ENCODE data around the gene ZNF92. TPM values are rescaled to one million over a fixed set of nuclear protein-coding genes. Genes with fewer than 3 reads are reported as not detected.
"Not testable (repeated sequence)": the region's sequence is repeated elsewhere in the genome, so short reads cannot be mapped to it uniquely, and the experiment has no call there.

ZNF92 gene
- total RNA-seq, 1 experiment from 2014 or later: 18.0 TPM

- BruUV-seq (replicated peaks): no TSS peak
- POLR2A ChIA-PET: no interaction called here
- Mint-ChIP-seq H3K9me3 (ENCODE audit: unreplicated experiment) (no peaks in the 10 kb centered on the region), H3K27me3 (ENCODE audit: insufficient read depth, unreplicated experiment) (no peaks in the 10 kb centered on the region), H3K4me1 (ENCODE audit: low read depth, unreplicated experiment) (peaks cover 12% of the 10 kb centered on the region), H3K4me3 (ENCODE audit: unreplicated experiment) (no peak overlapping the region), H3K36me3 (ENCODE audit: insufficient read depth, unreplicated experiment) (no peaks in the 10 kb centered on the region), H3K27ac (ENCODE audit: unreplicated experiment) (no peak overlapping the region)
- Histone ChIP-seq H3K27me3 (replicated peaks; ENCODE audit: control insufficient read depth, insufficient read depth, low read length) (no peaks in the 10 kb centered on the region), H3K4me3 (ENCODE audit: low read depth, low read length) (no peak overlapping the region), H3K36me3 (ENCODE audit: control insufficient read depth, insufficient read depth, low read length) (no peaks in the 10 kb centered on the region), H3K9me3 (no peaks in the 10 kb centered on the region), H3K4me1 (peaks cover 25% of the 10 kb centered on the region)
- TF ChIP-seq, protein P1, sequence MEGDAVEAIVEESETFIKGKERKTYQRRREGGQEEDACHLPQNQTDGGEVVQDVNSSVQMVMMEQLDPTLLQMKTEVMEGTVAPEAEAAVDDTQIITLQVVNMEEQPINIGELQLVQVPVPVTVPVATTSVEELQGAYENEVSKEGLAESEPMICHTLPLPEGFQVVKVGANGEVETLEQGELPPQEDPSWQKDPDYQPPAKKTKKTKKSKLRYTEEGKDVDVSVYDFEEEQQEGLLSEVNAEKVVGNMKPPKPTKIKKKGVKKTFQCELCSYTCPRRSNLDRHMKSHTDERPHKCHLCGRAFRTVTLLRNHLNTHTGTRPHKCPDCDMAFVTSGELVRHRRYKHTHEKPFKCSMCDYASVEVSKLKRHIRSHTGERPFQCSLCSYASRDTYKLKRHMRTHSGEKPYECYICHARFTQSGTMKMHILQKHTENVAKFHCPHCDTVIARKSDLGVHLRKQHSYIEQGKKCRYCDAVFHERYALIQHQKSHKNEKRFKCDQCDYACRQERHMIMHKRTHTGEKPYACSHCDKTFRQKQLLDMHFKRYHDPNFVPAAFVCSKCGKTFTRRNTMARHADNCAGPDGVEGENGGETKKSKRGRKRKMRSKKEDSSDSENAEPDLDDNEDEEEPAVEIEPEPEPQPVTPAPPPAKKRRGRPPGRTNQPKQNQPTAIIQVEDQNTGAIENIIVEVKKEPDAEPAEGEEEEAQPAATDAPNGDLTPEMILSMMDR (IDR thresholded peaks at IDR 0.05; ENCODE audit: insufficient read depth in 1 of 2, low read depth in 1 of 2, low read length in 1 of 2, severe bottlenecking in 1 of 2, unreplicated experiment in 1 of 2): no peak
- intact Hi-C loops (cut with micrococcal nuclease; ENCODE audit: unreplicated experiment): no loop called here
- CTCF ChIA-PET: no interaction called here
- no peak for DNase-seq
Observed at GRCh38 chr7:65339257-65339656, 34.4 kb upstream of the ZNF92 start.

- Mint-ChIP-seq H3K27me3 (ENCODE audit: insufficient read depth, unreplicated experiment) (no peaks in the 10 kb centered on the region), H3K9me3 (ENCODE audit: unreplicated experiment) (no peaks in the 10 kb centered on the region), H3K27ac (ENCODE audit: unreplicated experiment) (no peak overlapping the region), H3K4me1 (ENCODE audit: low read depth, unreplicated experiment) (peaks cover 12% of the 10 kb centered on the region), H3K36me3 (ENCODE audit: insufficient read depth, unreplicated experiment) (no peaks in the 10 kb centered on the region), H3K4me3 (ENCODE audit: unreplicated experiment) (peak overlapping the region; percentile 47)
- Histone ChIP-seq H3K4me1 (peaks cover 25% of the 10 kb centered on the region), H3K9me3 (no peaks in the 10 kb centered on the region), H3K36me3 (ENCODE audit: control insufficient read depth, insufficient read depth, low read length) (no peaks in the 10 kb centered on the region), H3K4me3 (ENCODE audit: low read depth, low read length) (no peak overlapping the region), H3K27me3 (replicated peaks; ENCODE audit: control insufficient read depth, insufficient read depth, low read length) (no peaks in the 10 kb centered on the region)
- BruUV-seq (replicated peaks): no TSS peak
- peak in 1 of 2 experiments; percentile 24 for DNase-seq
- ChIA-PET POLR2A (no interaction called here), CTCF (no interaction called here)
- intact Hi-C loops (cut with micrococcal nuclease; ENCODE audit: unreplicated experiment): loop anchor here (1.0 kb wide), 1 partner anchor 30 kb away; the partner anchor contains the start of gene ZNF92
- TF ChIP-seq, protein P1 (IDR thresholded peaks at IDR 0.05; ENCODE audit: insufficient read depth in 1 of 2, low read depth in 1 of 2, low read length in 1 of 2, severe bottlenecking in 1 of 2, unreplicated experiment in 1 of 2): no peak
Observed at GRCh38 chr7:65342723-65343629, 30.7 kb upstream of the ZNF92 start.

GRCh38 chr7:65344541-65344940 is 29.1 kb upstream of the ZNF92 start:
- peaks cover 25% of the 10 kb centered on the region for H3K4me1 ChIP-seq
- H3K9me3 ChIP-seq; H3K27me3 Mint-ChIP-seq (ENCODE audit: insufficient read depth, unreplicated experiment); H3K9me3 Mint-ChIP-seq (ENCODE audit: unreplicated experiment); H3K36me3 Mint-ChIP-seq (ENCODE audit: insufficient read depth, unreplicated experiment); DNase-seq; H3K27ac Mint-ChIP-seq (ENCODE audit: unreplicated experiment); intact Hi-C loops (cut with micrococcal nuclease; ENCODE audit: unreplicated experiment); CTCF ChIA-PET; H3K4me3 Mint-ChIP-seq (ENCODE audit: unreplicated experiment); H3K36me3 ChIP-seq (ENCODE audit: control insufficient read depth, insufficient read depth, low read length); BruUV-seq (replicated peaks); H3K4me3 ChIP-seq (ENCODE audit: low read depth, low read length); POLR2A ChIA-PET; H3K27me3 ChIP-seq (replicated peaks; ENCODE audit: control insufficient read depth, insufficient read depth, low read length): not testable (repeated sequence)
- peaks cover 12% of the 10 kb centered on the region for H3K4me1 Mint-ChIP-seq (ENCODE audit: low read depth, unreplicated experiment)
